CD8-positive, alpha-beta memory T cell (primary cell): ENCODE measurements around the gene SERAC1. TPM values are rescaled to one million over a fixed set of nuclear protein-coding genes. Genes with fewer than 3 reads are reported as not detected.
"Not testable (repeated sequence)": the region's sequence is repeated elsewhere in the genome, so short reads cannot be mapped to it uniquely, and the experiment has no call there.

Source experiments
- CTCF ChIA-PET: fragments of 350-600 bp; sonication (Branson Sonifier 250); formaldehyde crosslinking; loops from one replicate; lab custom pipeline; 2021; ENCODE audit warnings: antibody characterized with exemption; lab: Charles Lee
- POLR2A ChIA-PET: fragments of 350-600 bp; sonication (Branson Sonifier 250); formaldehyde crosslinking; loops from one replicate; lab custom pipeline; 2021; ENCODE audit warnings: antibody characterized with exemption; lab: Charles Lee
- DNase-seq, 5 donors: peaks; one replicate each; pipeline versions ENCODE4 v3.0.0 to v3.0.0-alpha.2; 2020 to 2022; ENCODE audit warnings: mixed read lengths in 1 of 5
- H3K27ac ChIP-seq: one replicate; pipeline ENCODE4 v1.7.0; 2013; ENCODE audit warnings: low read depth, mild to moderate bottlenecking, low read length, moderate library complexity
- H3K27me3 ChIP-seq: 2 replicates; pipeline ENCODE4 v1.7.0; 2013; ENCODE audit warnings: low read length, mild to moderate bottlenecking; ENCODE audit not compliant: insufficient read depth, poor library complexity, severe bottlenecking
- H3K36me3 ChIP-seq: 2 replicates; pipeline ENCODE4 v1.7.0; 2013; ENCODE audit warnings: mild to moderate bottlenecking, low read length, moderate library complexity; ENCODE audit not compliant: insufficient read depth
- H3K4me1 ChIP-seq: 2 replicates; pipeline ENCODE4 v1.7.0; 2013; ENCODE audit warnings: mild to moderate bottlenecking, low read length, moderate library complexity; ENCODE audit not compliant: insufficient read depth
- H3K4me3 ChIP-seq: 2 replicates; pipeline ENCODE4 v1.7.0; 2013; ENCODE audit warnings: mild to moderate bottlenecking, low read length
- H3K9me3 ChIP-seq: 2 replicates; pipeline ENCODE4 v1.7.0; 2013; ENCODE audit warnings: mild to moderate bottlenecking, low read length
- H3K27ac Mint-ChIP-seq, 8 donors: one replicate each; pipeline ENCODE4 v1.8.0; 2020 to 2021; ENCODE audit warnings: mixed read lengths in 8 of 8, mild to moderate bottlenecking in 6 of 8, inconsistent platforms in 3 of 8, moderate library complexity in 3 of 8
- H3K27me3 Mint-ChIP-seq, 2 donors: one replicate each; pipeline ENCODE4 v1.8.0; 2020 to 2021; ENCODE audit warnings: mixed read lengths in 2 of 2, mild to moderate bottlenecking in 1 of 2, moderate library complexity in 1 of 2
- H3K36me3 Mint-ChIP-seq, 3 donors: one replicate each; pipeline ENCODE4 v1.8.0; 2020 to 2021; ENCODE audit warnings: mixed read lengths in 3 of 3, inconsistent platforms in 1 of 3, mild to moderate bottlenecking in 1 of 3
- H3K4me1 Mint-ChIP-seq, 3 donors: one replicate each; pipeline ENCODE4 v1.8.0; 2020 to 2021; ENCODE audit warnings: mixed read lengths in 3 of 3, inconsistent platforms in 1 of 3, mild to moderate bottlenecking in 1 of 3
- H3K4me3 Mint-ChIP-seq, 7 donors: one replicate each; pipeline ENCODE4 v1.8.0; 2020 to 2021; ENCODE audit warnings: mixed read lengths in 7 of 7, mild to moderate bottlenecking in 6 of 7, moderate library complexity in 4 of 7, inconsistent platforms in 2 of 7
- H3K9me3 Mint-ChIP-seq, 5 donors: one replicate each; pipeline ENCODE4 v1.8.0; 2020 to 2022; ENCODE audit warnings: mixed read lengths in 5 of 5, mild to moderate bottlenecking in 3 of 5, moderate library complexity in 2 of 5, inconsistent platforms in 1 of 5
- polyA plus RNA-seq: library from polyadenylated mRNA; unstranded; fragments of 300-500 nt; fragmentation: Illumina TruSeq; gene quantifications from one replicate; pipeline ENCODE4 v1.2.3, GENCODE V29; 2021
- total RNA-seq, 2 experiments: library from RNA; stranded (reverse); gene quantifications; one replicate each; pipeline ENCODE4 v1.2.3, GENCODE V29; 2021

The SERAC1 gene
- total RNA-seq (1 to 10 TPM; 4.8 to 4.9 TPM), polyA plus RNA-seq (3.9 TPM)

DNA sequence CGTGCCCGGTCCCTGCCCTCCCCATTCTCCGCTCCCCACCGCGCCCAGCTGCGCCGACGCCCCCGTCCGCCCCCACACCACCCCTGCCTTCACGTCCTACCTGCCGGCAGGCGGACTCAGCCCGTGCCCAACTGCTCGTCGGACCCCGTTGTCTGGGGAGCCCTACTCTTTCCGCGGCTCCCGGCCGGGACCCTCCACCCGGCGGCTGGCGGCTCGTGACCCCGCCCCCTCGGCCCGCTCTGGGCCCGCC, at the start of gene SERAC1:
SERAC1 (minus strand) TSS at position 223 of the 250 bp plus-strand sequence. CDS start 9,899 bp downstream, outside the sequence.
- H3K27me3 Mint-ChIP-seq = no peaks in the 10 kb centered on the region
- H3K27ac Mint-ChIP-seq = peak within 1 kb of the TSS; percentile 98 to 99 (median 98)
- peaks cover 2 to 22% (median 7%) of the 10 kb centered on the region in 3 donors for H3K36me3 Mint-ChIP-seq
- Histone ChIP-seq H3K27ac (peak within 1 kb of the TSS; percentile 97), H3K36me3 (no peaks in the 10 kb centered on the region), H3K27me3 (no peaks in the 10 kb centered on the region), H3K9me3 (no peaks in the 10 kb centered on the region), H3K4me3 (peak within 1 kb of the TSS; percentile 91), H3K4me1 (peaks cover 8% of the 10 kb centered on the region)
- DNase-seq = no peak
- ChIA-PET POLR2A (interaction anchor here (0.6 kb wide), 1 partner anchor 65 kb away, joined by 3 read pairs; no protein-coding TSS in a partner anchor), CTCF (no interaction called here)
- H3K4me1 Mint-ChIP-seq = peaks cover 18 to 34% (median 19%) of the 10 kb centered on the region in 3 donors
- H3K4me3 Mint-ChIP-seq = peak within 1 kb of the TSS; percentile 88 to 99 (median 96)
- no peaks in the 10 kb centered on the region for H3K9me3 Mint-ChIP-seq

DNA sequence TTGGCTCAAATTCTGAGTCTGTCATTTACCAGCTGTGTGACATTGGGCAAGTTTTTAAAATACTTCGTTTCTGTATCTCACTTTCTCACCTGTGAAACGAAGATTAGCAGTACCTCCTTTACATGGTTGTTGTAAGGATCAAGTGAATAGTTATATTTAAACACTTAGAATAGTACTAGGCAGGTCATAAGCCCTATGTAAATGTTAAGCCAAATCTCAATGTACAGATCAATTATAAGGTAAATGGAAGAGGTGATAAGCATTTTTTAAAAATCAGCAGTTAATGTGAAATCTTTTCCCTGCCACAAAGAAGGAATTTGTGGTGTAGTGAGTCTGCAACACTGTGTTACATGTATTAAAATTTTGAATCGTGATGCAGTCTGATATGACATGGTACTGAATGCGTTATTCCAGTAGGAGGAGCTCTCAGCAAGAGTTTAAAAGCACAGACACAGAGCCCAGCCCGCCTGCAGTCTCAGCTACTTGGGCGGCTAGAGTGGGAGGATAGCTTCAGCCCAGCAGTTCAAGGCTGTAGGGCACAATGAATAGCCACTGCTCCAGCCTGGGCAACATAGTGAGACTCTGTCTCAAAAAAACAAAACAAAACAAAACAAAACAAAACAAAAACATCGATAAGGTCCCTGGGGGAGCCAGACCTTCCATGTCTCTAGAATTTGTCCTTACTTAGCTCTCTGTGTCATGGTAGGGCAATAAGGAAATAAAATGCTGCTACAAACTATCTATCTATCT, 46.0 kb upstream of the SERAC1 start:
- H3K27me3 Mint-ChIP-seq = peaks cover 0 to 3% of the 10 kb centered on the region in 2 donors
- no peak overlapping the region for H3K4me3 ChIP-seq
- DNase-seq = peak; percentile 8 to 59 (median 39)
- CTCF ChIA-PET = interaction anchor here (0.6 to 1.8 kb wide), 20 partner anchors 9 to 918 kb away, joined by 3 to 12 read pairs (median 4); no protein-coding TSS in a partner anchor
- H3K4me1 Mint-ChIP-seq = peaks cover 0 to 11% (median 0%) of the 10 kb centered on the region in 3 donors
- POLR2A ChIA-PET = interaction anchor here (0.6 to 0.9 kb wide), 4 partner anchors 354 to 555 kb away, joined by 3 to 4 read pairs (median 3); no protein-coding TSS in a partner anchor
- H3K4me1 ChIP-seq = no peaks in the 10 kb centered on the region
- H3K36me3 ChIP-seq = no peaks in the 10 kb centered on the region
- H3K36me3 Mint-ChIP-seq = no peaks in the 10 kb centered on the region
- no peaks in the 10 kb centered on the region for H3K27me3 ChIP-seq
- H3K9me3 Mint-ChIP-seq = no peaks in the 10 kb centered on the region
- H3K4me3 Mint-ChIP-seq = no peak overlapping the region
- H3K9me3 ChIP-seq = no peaks in the 10 kb centered on the region
- H3K27ac Mint-ChIP-seq = no peak overlapping the region
- H3K27ac ChIP-seq = no peak overlapping the region

DNA sequence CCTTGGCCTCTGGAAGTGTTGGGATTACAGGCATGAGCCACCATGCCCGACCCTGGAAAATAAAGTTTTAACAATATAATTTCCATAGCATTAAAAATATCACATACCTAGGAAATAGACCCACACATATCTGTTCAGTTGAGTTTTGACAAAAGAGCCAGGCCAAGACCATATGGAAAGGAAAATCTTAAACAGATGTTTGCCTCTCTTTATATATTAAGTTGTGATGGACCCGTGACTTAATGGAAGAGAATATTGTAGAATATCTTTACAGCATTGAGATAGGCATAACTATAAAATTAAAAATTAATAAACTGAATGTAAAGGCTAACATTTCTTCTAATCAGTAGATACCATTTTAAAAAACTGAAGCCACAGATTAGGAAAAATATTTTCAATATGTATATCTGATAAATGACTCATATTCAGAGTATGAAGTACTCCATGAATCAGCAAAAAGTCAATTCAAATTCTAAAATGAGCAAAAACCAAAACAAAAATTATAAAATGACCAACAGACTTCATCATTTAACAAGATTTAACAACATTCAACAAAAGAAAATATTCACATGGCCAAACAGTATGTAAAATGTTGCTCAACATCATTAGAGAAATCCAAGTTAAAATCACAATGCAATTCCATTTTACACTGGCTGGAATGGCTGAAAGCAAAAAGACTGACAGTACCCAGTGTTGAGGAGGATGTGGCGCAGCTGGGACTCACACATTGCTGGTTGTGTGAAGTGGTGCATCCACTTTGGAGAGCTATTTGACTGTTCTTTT, 43.4 kb upstream of the SERAC1 start:
- Histone ChIP-seq H3K27me3 (no peaks in the 10 kb centered on the region), H3K36me3 (no peaks in the 10 kb centered on the region), H3K4me3 (no peak overlapping the region), H3K27ac (no peak overlapping the region), H3K9me3 (no peaks in the 10 kb centered on the region), H3K4me1 (peaks cover 5% of the 10 kb centered on the region)
- Mint-ChIP-seq H3K4me1 (peaks cover 3 to 17% (median 5%) of the 10 kb centered on the region in 3 donors), H3K27me3 (peaks cover 0 to 10% of the 10 kb centered on the region in 2 donors), H3K4me3 (no peak overlapping the region), H3K36me3 (no peaks in the 10 kb centered on the region), H3K9me3 (no peaks in the 10 kb centered on the region), H3K27ac (no peak overlapping the region)
- ChIA-PET CTCF (interaction anchor here (0.8 to 1.2 kb wide), 2 partner anchors 9 to 761 kb away, joined by 3 to 4 read pairs; no protein-coding TSS in a partner anchor), POLR2A (interaction anchor here (0.6 kb wide), 2 partner anchors 62 to 494 kb away, joined by 3 to 4 read pairs; no protein-coding TSS in a partner anchor)
- DNase-seq = no peak

DNA sequence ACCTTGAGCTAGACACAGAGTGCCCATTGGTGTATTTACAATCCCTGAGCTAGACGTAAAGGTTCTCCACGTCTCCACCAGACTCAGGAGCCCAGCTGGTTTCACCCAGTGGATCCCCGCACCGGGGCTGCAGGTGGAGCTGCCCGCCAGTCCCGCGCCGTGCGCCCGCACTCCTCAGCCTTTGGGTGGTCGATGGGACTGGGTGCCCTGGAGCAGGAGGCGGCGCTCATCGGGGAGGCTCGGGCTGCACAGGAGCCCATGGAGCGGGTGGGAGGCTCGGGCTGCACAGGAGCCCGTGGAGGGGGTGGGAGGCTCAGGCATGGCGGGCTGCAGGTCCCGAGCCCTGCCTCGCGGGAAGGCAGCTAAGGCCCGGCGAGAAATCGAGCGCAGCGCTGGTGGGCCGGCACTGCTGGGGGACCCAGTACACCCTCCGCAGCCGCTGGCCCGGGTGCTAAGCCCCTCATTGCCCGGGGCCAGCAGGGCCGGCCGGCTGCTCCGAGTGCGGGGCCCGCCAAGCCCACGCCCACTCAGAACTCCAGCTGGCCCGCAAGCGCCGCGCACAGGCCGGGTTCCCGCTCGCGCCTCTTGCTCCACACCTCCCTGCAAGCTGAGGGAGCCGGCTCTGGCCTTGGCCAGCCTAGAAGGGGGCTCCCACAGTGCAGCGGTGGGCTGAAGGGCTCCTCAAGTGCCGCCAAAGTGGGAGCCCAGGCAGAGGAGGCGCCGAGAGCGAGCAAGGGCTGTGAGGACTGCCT, 41.7 kb upstream of the SERAC1 start:
- H3K36me3 ChIP-seq, H3K27ac Mint-ChIP-seq, H3K9me3 Mint-ChIP-seq, H3K9me3 ChIP-seq, H3K4me3 ChIP-seq, CTCF ChIA-PET, POLR2A ChIA-PET, H3K36me3 Mint-ChIP-seq, H3K4me1 ChIP-seq, H3K27ac ChIP-seq, H3K27me3 ChIP-seq, H3K4me3 Mint-ChIP-seq, DNase-seq: not testable (repeated sequence)
- Mint-ChIP-seq H3K27me3 (peaks cover 0 to 10% of the 10 kb centered on the region in 2 donors), H3K4me1 (peaks cover 3 to 17% (median 5%) of the 10 kb centered on the region in 3 donors)

DNA sequence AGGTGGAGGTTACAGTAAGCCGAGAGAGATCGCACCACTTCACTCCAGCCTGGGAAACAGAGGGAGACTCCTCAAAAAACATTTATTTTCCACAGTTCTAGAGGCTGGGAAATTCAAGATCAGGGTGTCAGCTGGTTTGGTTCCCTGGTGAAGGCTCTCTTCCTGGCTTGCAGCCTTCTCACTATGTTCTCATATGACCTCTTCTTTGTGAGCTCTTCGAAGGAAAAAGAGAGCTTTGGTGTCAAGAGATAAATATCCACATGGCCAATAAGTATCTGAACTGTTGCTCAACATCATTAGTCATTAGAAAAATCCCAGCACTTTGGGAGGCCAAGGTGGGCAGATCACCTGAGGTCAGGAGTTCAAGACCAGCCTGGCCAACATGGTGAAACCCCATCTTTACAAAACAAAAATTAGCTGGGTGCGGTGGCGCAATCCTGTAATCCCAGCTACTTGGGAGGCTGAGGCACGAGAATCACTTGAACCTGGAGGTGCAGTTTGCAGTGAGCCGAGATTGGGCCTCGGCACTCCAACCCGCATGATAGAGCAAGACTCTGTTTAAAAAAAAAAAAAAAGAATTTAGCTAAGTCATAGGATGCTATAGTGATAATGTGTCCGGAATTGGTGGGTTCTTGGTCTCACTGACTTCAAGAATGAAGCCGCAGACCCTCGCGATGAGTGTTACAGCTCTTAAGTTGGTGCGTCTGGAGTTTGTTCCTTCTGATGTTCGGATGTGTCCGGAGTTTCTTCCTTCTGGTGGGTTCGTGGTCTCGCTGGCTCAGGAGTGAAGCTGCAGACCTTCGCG, 40.4 kb upstream of the SERAC1 start:
- Mint-ChIP-seq H3K27me3 (peaks cover 0 to 10% of the 10 kb centered on the region in 2 donors), H3K4me1 (peaks cover 3 to 11% (median 5%) of the 10 kb centered on the region in 3 donors), H3K4me3 (peak overlapping the region in 1 of 7 donors; percentile 8)
- DNase-seq, H3K9me3 Mint-ChIP-seq, H3K27me3 ChIP-seq, H3K27ac ChIP-seq, H3K4me1 ChIP-seq, H3K9me3 ChIP-seq, H3K36me3 ChIP-seq, H3K27ac Mint-ChIP-seq, POLR2A ChIA-PET, H3K36me3 Mint-ChIP-seq, H3K4me3 ChIP-seq: not testable (repeated sequence)
- CTCF ChIA-PET = interaction anchor here (1.2 kb wide), 1 partner anchor 12 kb away, joined by 5 read pairs; no protein-coding TSS in a partner anchor

DNA sequence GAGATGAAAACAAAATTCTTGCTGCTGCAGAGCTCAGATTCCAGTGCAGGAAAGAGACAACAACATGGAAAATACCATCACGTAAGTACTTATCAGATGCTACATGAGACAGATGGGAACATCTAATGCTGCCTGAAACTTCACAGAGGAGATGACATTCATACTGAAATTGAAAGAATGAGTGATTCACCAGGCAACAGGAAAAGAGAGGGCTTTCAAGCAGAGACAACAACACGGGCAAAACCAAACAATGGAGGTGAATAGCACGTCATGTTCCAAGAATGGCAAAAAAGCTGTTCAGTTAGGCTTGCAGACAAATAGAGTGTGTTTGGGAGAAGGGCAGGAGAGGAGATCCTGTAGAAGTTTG, 39.3 kb upstream of the SERAC1 start:
- POLR2A ChIA-PET = no interaction called here
- H3K9me3 ChIP-seq = no peaks in the 10 kb centered on the region
- Mint-ChIP-seq H3K4me3 (no peak overlapping the region), H3K27ac (no peak overlapping the region), H3K4me1 (peaks cover 3 to 11% (median 5%) of the 10 kb centered on the region in 3 donors), H3K27me3 (peaks cover 0 to 10% of the 10 kb centered on the region in 2 donors), H3K36me3 (no peaks in the 10 kb centered on the region), H3K9me3 (no peaks in the 10 kb centered on the region)
- CTCF ChIA-PET = no interaction called here
- no peak overlapping the region for H3K4me3 ChIP-seq
- peaks cover 5% of the 10 kb centered on the region for H3K4me1 ChIP-seq
- H3K27me3 ChIP-seq = no peaks in the 10 kb centered on the region
- H3K27ac ChIP-seq = no peak overlapping the region
- H3K36me3 ChIP-seq = no peaks in the 10 kb centered on the region
- no peak for DNase-seq

DNA sequence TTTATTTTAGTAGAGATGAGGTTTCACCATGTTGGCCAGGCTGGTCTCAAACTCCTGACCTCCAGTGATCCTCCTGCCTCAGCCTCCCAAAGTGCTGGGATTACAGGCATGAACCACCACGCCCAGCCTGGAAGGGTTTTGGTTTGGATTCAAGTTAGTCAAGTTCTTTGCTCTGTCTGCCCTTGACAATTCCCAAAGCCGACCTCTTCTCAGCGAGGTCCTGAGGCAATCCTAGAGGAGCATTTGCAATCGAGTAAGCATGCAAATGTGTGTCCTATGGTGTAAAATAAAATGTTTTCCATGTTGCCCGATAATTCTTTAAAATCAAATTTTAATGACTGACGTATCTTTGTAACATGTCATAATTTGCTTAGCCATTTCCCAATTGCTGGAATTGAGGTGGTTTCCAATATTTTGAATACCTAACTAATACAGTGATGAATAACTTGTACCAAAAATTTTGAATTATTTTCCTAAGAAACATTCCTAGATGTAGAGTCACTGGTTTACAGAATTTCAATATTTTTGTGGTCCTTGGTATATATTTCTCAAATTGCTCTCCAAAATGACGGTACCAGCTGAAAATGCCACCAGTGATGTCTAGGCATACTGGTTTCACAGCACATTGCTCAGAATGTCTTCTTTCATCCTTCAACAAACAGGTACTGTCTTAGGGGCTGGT, 38.8 kb upstream of the SERAC1 start:
- no peaks in the 10 kb centered on the region for H3K9me3 Mint-ChIP-seq
- DNase-seq = no peak
- ChIA-PET POLR2A (no interaction called here), CTCF (no interaction called here)
- H3K36me3 Mint-ChIP-seq = no peaks in the 10 kb centered on the region
- H3K27me3 ChIP-seq = no peaks in the 10 kb centered on the region
- peaks cover 0 to 10% of the 10 kb centered on the region in 2 donors for H3K27me3 Mint-ChIP-seq
- H3K27ac ChIP-seq = no peak overlapping the region
- H3K27ac Mint-ChIP-seq = no peak overlapping the region
- H3K9me3 ChIP-seq = no peaks in the 10 kb centered on the region
- no peak overlapping the region for H3K4me3 ChIP-seq
- H3K4me1 Mint-ChIP-seq = peaks cover 3 to 11% (median 5%) of the 10 kb centered on the region in 3 donors
- no peak overlapping the region for H3K4me3 Mint-ChIP-seq
- H3K36me3 ChIP-seq = no peaks in the 10 kb centered on the region
- H3K4me1 ChIP-seq = peaks cover 5% of the 10 kb centered on the region
